ENCODE data around the gene LCE2B.
"Not testable (repeated sequence)": the region's sequence is repeated elsewhere in the genome, so short reads cannot be mapped to it uniquely, and the experiment has no call there.

Gene LCE2B

GRCh38 chr1:152658649-152659048, 27.3 kb upstream of the LCE2B start:
- Histone ChIP-seq H3K79me2 (ENCODE audit: low read length) (no peaks in the 10 kb centered on the region), H3K4me1 (ENCODE audit: low read length) (no peaks in the 10 kb centered on the region), H3K9me3 (ENCODE audit: insufficient read depth, low read length) (no peaks in the 10 kb centered on the region), H2AFZ (ENCODE audit: low read depth, low read length) (no peak overlapping the region), H4K20me1 (ENCODE audit: insufficient read depth, low read length) (no peaks in the 10 kb centered on the region), H3K36me3 (replicated peaks; ENCODE audit: low read depth, low read length) (no peaks in the 10 kb centered on the region), H3K4me3 (ENCODE audit: low read length) (no peak overlapping the region), H3K9ac (ENCODE audit: low read length) (no peak overlapping the region), H3K4me2 (ENCODE audit: low read length) (no peak overlapping the region), H3K27me3 (ENCODE audit: low read depth, low read length) (peaks cover 45% of the 10 kb centered on the region), H3K27ac (ENCODE audit: low read length) (no peak overlapping the region)
- no peak for TF ChIP-seq EZH2phosphoT487 (IDR thresholded peaks at IDR 0.05; ENCODE audit: low read depth)
- TF ChIP-seq, protein P1, sequence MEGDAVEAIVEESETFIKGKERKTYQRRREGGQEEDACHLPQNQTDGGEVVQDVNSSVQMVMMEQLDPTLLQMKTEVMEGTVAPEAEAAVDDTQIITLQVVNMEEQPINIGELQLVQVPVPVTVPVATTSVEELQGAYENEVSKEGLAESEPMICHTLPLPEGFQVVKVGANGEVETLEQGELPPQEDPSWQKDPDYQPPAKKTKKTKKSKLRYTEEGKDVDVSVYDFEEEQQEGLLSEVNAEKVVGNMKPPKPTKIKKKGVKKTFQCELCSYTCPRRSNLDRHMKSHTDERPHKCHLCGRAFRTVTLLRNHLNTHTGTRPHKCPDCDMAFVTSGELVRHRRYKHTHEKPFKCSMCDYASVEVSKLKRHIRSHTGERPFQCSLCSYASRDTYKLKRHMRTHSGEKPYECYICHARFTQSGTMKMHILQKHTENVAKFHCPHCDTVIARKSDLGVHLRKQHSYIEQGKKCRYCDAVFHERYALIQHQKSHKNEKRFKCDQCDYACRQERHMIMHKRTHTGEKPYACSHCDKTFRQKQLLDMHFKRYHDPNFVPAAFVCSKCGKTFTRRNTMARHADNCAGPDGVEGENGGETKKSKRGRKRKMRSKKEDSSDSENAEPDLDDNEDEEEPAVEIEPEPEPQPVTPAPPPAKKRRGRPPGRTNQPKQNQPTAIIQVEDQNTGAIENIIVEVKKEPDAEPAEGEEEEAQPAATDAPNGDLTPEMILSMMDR (IDR thresholded peaks at IDR 0.05; ENCODE audit: low read depth, low read length), result no peak

GRCh38 chr1:152663098-152663497, 22.8 kb upstream of the LCE2B start, which contains the start of gene LCE2D:
Gene LCE2D (plus strand): TSS chr1:152663380. CDS start chr1:152664106, 726 bp downstream.
- Histone ChIP-seq H3K27me3 (ENCODE audit: low read depth, low read length) (peaks cover 47% of the 10 kb centered on the region), H2AFZ (ENCODE audit: low read depth, low read length) (no peak within 1 kb of the TSS), H3K4me2 (ENCODE audit: low read length) (no peak within 1 kb of the TSS), H3K27ac (ENCODE audit: low read length) (no peak within 1 kb of the TSS), H3K36me3 (replicated peaks; ENCODE audit: low read depth, low read length) (no peaks in the 10 kb centered on the region), H3K79me2 (ENCODE audit: low read length) (no peaks in the 10 kb centered on the region), H4K20me1 (ENCODE audit: insufficient read depth, low read length) (no peaks in the 10 kb centered on the region), H3K9me3 (ENCODE audit: insufficient read depth, low read length) (no peaks in the 10 kb centered on the region), H3K4me3 (ENCODE audit: low read length) (no peak within 1 kb of the TSS), H3K9ac (ENCODE audit: low read length) (no peak within 1 kb of the TSS), H3K4me1 (ENCODE audit: low read length) (no peaks in the 10 kb centered on the region)
- no peak for TF ChIP-seq EZH2phosphoT487 (IDR thresholded peaks at IDR 0.05; ENCODE audit: low read depth)
- TF ChIP-seq, protein P1 (IDR thresholded peaks at IDR 0.05; ENCODE audit: low read depth, low read length), result no peak

- H3K27ac ChIP-seq (ENCODE audit: low read length); H3K9ac ChIP-seq (ENCODE audit: low read length); H3K4me2 ChIP-seq (ENCODE audit: low read length); H3K36me3 ChIP-seq (replicated peaks; ENCODE audit: low read depth, low read length); H3K4me3 ChIP-seq (ENCODE audit: low read length); H2AFZ ChIP-seq (ENCODE audit: low read depth, low read length); H3K4me1 ChIP-seq (ENCODE audit: low read length); H3K9me3 ChIP-seq (ENCODE audit: insufficient read depth, low read length); H3K79me2 ChIP-seq (ENCODE audit: low read length); H4K20me1 ChIP-seq (ENCODE audit: insufficient read depth, low read length): not testable (repeated sequence)
- peaks cover 47% of the 10 kb centered on the region for H3K27me3 ChIP-seq (ENCODE audit: low read depth, low read length)
Observed at GRCh38 chr1:152666171-152666570, 19.8 kb upstream of the LCE2B start.

- H3K9me3 ChIP-seq (ENCODE audit: insufficient read depth, low read length), result no peaks in the 10 kb centered on the region
- no peak overlapping the region for H3K4me2 ChIP-seq (ENCODE audit: low read length)
- H3K27ac ChIP-seq (ENCODE audit: low read length), result no peak overlapping the region
- H3K4me3 ChIP-seq (ENCODE audit: low read length), result no peak overlapping the region
- H3K4me1 ChIP-seq (ENCODE audit: low read length), result no peaks in the 10 kb centered on the region
- H3K36me3 ChIP-seq (replicated peaks; ENCODE audit: low read depth, low read length), result no peaks in the 10 kb centered on the region
- H3K9ac ChIP-seq (ENCODE audit: low read length), result no peak overlapping the region
- no peak overlapping the region for H2AFZ ChIP-seq (ENCODE audit: low read depth, low read length)
- H3K79me2 ChIP-seq (ENCODE audit: low read length), result no peaks in the 10 kb centered on the region
- TF ChIP-seq, protein P1 (IDR thresholded peaks at IDR 0.05; ENCODE audit: low read depth, low read length), result no peak
- TF ChIP-seq EZH2phosphoT487 (IDR thresholded peaks at IDR 0.05; ENCODE audit: low read depth), result no peak
- H3K27me3 ChIP-seq (ENCODE audit: low read depth, low read length), result peaks cover 43% of the 10 kb centered on the region
- H4K20me1 ChIP-seq (ENCODE audit: insufficient read depth, low read length), result no peaks in the 10 kb centered on the region
Observed at GRCh38 chr1:152667648-152668047, 18.3 kb upstream of the LCE2B start.

GRCh38 chr1:152673016-152673415, 12.9 kb upstream of the LCE2B start:
- Histone ChIP-seq H3K4me3 (ENCODE audit: low read length) (no peak overlapping the region), H3K4me1 (ENCODE audit: low read length) (no peaks in the 10 kb centered on the region), H3K27ac (ENCODE audit: low read length) (no peak overlapping the region), H3K4me2 (ENCODE audit: low read length) (no peak overlapping the region), H2AFZ (ENCODE audit: low read depth, low read length) (no peak overlapping the region), H3K79me2 (ENCODE audit: low read length) (no peaks in the 10 kb centered on the region), H3K27me3 (ENCODE audit: low read depth, low read length) (peaks cover 40% of the 10 kb centered on the region), H3K9ac (ENCODE audit: low read length) (no peak overlapping the region), H3K9me3 (ENCODE audit: insufficient read depth, low read length) (no peaks in the 10 kb centered on the region), H3K36me3 (replicated peaks; ENCODE audit: low read depth, low read length) (no peaks in the 10 kb centered on the region), H4K20me1 (ENCODE audit: insufficient read depth, low read length) (no peaks in the 10 kb centered on the region)
- TF ChIP-seq, protein P1 (IDR thresholded peaks at IDR 0.05; ENCODE audit: low read depth, low read length), result no peak
- no peak for TF ChIP-seq EZH2phosphoT487 (IDR thresholded peaks at IDR 0.05; ENCODE audit: low read depth)

DNA sequence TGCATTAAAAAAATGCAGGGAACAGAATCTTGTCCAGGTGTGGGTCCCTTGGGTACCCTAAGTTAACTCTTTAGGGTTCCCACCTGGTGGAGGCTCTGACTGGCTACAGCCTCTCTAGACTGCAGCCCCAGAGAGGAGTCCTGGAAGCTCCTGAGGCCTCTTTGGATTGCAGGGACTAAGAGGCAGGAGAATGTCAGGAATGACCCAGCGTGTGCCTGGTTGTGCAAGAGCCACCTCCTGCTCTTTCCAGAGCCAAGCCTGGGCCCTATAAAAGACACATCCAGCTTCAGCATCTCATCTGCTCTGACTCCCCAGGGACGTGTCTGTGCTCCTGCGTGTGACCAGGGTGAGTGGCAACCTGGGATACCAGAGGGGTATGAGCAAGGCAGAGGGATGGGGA, 10.9 kb upstream of the LCE2B start, which contains the start of gene LCE2C:
Gene LCE2C (plus strand): TSS at position 297 of the 400 bp plus-strand sequence. CDS start 737 bp downstream, outside the sequence.
- H3K36me3 ChIP-seq (replicated peaks; ENCODE audit: low read depth, low read length); H3K27ac ChIP-seq (ENCODE audit: low read length); H3K9me3 ChIP-seq (ENCODE audit: insufficient read depth, low read length); H2AFZ ChIP-seq (ENCODE audit: low read depth, low read length); H3K79me2 ChIP-seq (ENCODE audit: low read length); H3K4me1 ChIP-seq (ENCODE audit: low read length); H3K4me3 ChIP-seq (ENCODE audit: low read length); H3K4me2 ChIP-seq (ENCODE audit: low read length); H3K9ac ChIP-seq (ENCODE audit: low read length); H4K20me1 ChIP-seq (ENCODE audit: insufficient read depth, low read length): not testable (repeated sequence)
- H3K27me3 ChIP-seq (ENCODE audit: low read depth, low read length), result peaks cover 44% of the 10 kb centered on the region

Data from OCI-LY3 (cell line).